OCI-LY3 (cell line): Measurements from ENCODE around the gene SARDH.

ENCODE experiments used
- CTCF ChIP-seq: fragments of 200-600, 300-600 bp; sonication (generic); IDR thresholded peaks from 2 replicates; pipeline ENCODE4 v1.5.1; 2014; ENCODE audit warnings: antibody characterized with exemption, low read length, low read depth
- EZH2phosphoT487 ChIP-seq: fragments of 200-600 bp; shearing (Covaris generic); IDR thresholded peaks from 2 replicates; pipeline ENCODE4 v1.6.1; 2018; ENCODE audit warnings: antibody characterized with exemption, mixed run types, low read depth

GRCh38 chr9:133737071-133737773 is 930 bp downstream of the SARDH start:
- TF ChIP-seq CTCF, result no peak
- no peak for TF ChIP-seq EZH2phosphoT487
